WTC11 (cell line): ENCODE measurements around the gene AGAP3. TPM values are rescaled to one million over a fixed set of nuclear protein-coding genes. Genes with fewer than 3 reads are reported as not detected.

Experiments
- ATAC-seq: fragments of 200-7000 bp; cut with Tn5 transposase; 2 replicates; pipeline ENCODE4 v1.10.0; 2021; ENCODE audit warnings: mild to moderate bottlenecking, moderate library complexity
- CTCF ChIA-PET: fragments of 300-600 bp; sonication (Branson Sonifier 250); formaldehyde crosslinking; loops from one replicate; lab custom pipeline; 2021; ENCODE audit warnings: antibody characterized with exemption; lab: Charles Lee
- POLR2A ChIA-PET: fragments of 350-600 bp; sonication (Branson Sonifier 250); formaldehyde crosslinking; loops from one replicate; lab custom pipeline; 2021; ENCODE audit warnings: antibody characterized with exemption; lab: Charles Lee
- DNase-seq: peaks from one replicate; pipeline ENCODE4 v3.0.0; 2021; ENCODE audit warnings: low spot score
- H3K27ac Mint-ChIP-seq: 2 replicates; pipeline ENCODE4 v1.8.0; 2021; ENCODE audit warnings: mixed read lengths
- H3K27me3 Mint-ChIP-seq: 2 replicates; pipeline ENCODE4 v1.8.0; 2021; ENCODE audit warnings: low read depth, mild to moderate bottlenecking, moderate library complexity, mixed read lengths
- H3K36me3 Mint-ChIP-seq: 2 replicates; pipeline ENCODE4 v1.8.0; 2021; ENCODE audit warnings: mixed read lengths
- H3K4me1 Mint-ChIP-seq: 2 replicates; pipeline ENCODE4 v1.8.0; 2022; ENCODE audit warnings: mixed read lengths
- H3K4me3 Mint-ChIP-seq: 2 replicates; pipeline ENCODE4 v1.8.0; 2021; ENCODE audit warnings: mild to moderate bottlenecking, moderate library complexity, mixed read lengths
- H3K9me3 Mint-ChIP-seq: 2 replicates; pipeline ENCODE4 v1.8.0; 2021; ENCODE audit warnings: mixed read lengths
- CREB1 ChIP-seq: sonication (generic); formaldehyde crosslinking; IDR thresholded peaks from 2 replicates; pipeline ENCODE4 v1.8.0; 2023; ENCODE audit warnings: mild to moderate bottlenecking, missing genetic modification reagents
- CREM ChIP-seq: sonication (generic); formaldehyde crosslinking; IDR thresholded peaks from 2 replicates; pipeline ENCODE4 v1.8.1; 2022; ENCODE audit warnings: mild to moderate bottlenecking, missing genetic modification reagents, moderate library complexity
- EMX1 ChIP-seq: fragments of 250-450 bp; sonication (Bioruptor Pico); IDR thresholded peaks from 2 replicates; pipeline ENCODE4 v1.8.0; 2021; ENCODE audit warnings: mild to moderate bottlenecking
- FOXP1 ChIP-seq: sonication (generic); formaldehyde crosslinking; IDR thresholded peaks from 2 replicates; pipeline ENCODE4 v1.8.0; 2022; ENCODE audit warnings: missing genetic modification reagents, mild to moderate bottlenecking, moderate library complexity, borderline replicate concordance
- MXD4 ChIP-seq: fragments of 250-450 bp; sonication (Bioruptor Pico); IDR thresholded peaks from 2 replicates; pipeline ENCODE4 v1.8.0; 2021; ENCODE audit warnings: mild to moderate bottlenecking, moderate library complexity, borderline replicate concordance
- NFATC4 ChIP-seq: fragments of 250-450 bp; sonication (Bioruptor Pico); IDR thresholded peaks from 2 replicates; pipeline ENCODE4 v1.9.0; 2021; ENCODE audit warnings: mild to moderate bottlenecking
- RELA ChIP-seq: sonication (generic); formaldehyde crosslinking; IDR thresholded peaks from 2 replicates; pipeline ENCODE4 v1.8.1; 2022; ENCODE audit warnings: missing genetic modification reagents, mild to moderate bottlenecking, borderline replicate concordance
- SP1 ChIP-seq: sonication (generic); formaldehyde crosslinking; conservative IDR thresholded peaks from 2 replicates; pipeline ENCODE4 v1.8.1; 2022; ENCODE audit warnings: missing genetic modification reagents
- ZNF121 ChIP-seq: sonication (generic); formaldehyde crosslinking; IDR thresholded peaks from 2 replicates; pipeline ENCODE4 v1.8.0; 2023; ENCODE audit warnings: missing genetic modification reagents
- ZNF263 ChIP-seq: sonication (generic); formaldehyde crosslinking; IDR thresholded peaks from 2 replicates; pipeline ENCODE4 v1.8.1; 2022; ENCODE audit warnings: low read depth, mild to moderate bottlenecking, moderate library complexity, missing genetic modification reagents
- total RNA-seq: library from RNA; stranded (reverse); gene quantifications from 3 replicates; pipeline ENCODE4 v1.2.3, GENCODE V29; 2021
- TF ChIP-seq, protein P1 (sequence below): fragments of 250-450 bp; sonication (Bioruptor Pico); IDR thresholded peaks from 2 replicates; pipeline ENCODE4 v1.9.0; 2021; ENCODE audit warnings: moderate library complexity, mild to moderate bottlenecking, inconsistent platforms, borderline replicate concordance
- TF ChIP-seq, protein P2 (sequence below): sonication (generic); formaldehyde crosslinking; IDR thresholded peaks from 2 replicates; pipeline ENCODE4 v1.8.0; 2023; ENCODE audit warnings: mild to moderate bottlenecking, missing genetic modification reagents
- TF ChIP-seq, protein P3 (sequence below): fragments of 200-600 bp; IDR thresholded peaks from 2 replicates; pipeline ENCODE4 v1.8.0; 2022; ENCODE audit warnings: antibody characterized with exemption
- TF ChIP-seq, protein P4 (sequence below): fragments of 250-450 bp; sonication (Bioruptor Pico); IDR thresholded peaks from 2 replicates; pipeline ENCODE4 v1.9.0; 2021; ENCODE audit warnings: mild to moderate bottlenecking
- TF ChIP-seq, protein P5 (sequence below): sonication (generic); formaldehyde crosslinking; conservative IDR thresholded peaks from 2 replicates; pipeline ENCODE4 v1.8.1; 2023; ENCODE audit warnings: mild to moderate bottlenecking, low read depth, missing genetic modification reagents, moderate library complexity
- TF ChIP-seq, protein P6 (sequence below): sonication (generic); formaldehyde crosslinking; IDR thresholded peaks from 2 replicates; pipeline ENCODE4 v1.8.0; 2022; ENCODE audit warnings: mild to moderate bottlenecking, missing genetic modification reagents

Gene AGAP3
- total RNA-seq, 1 experiment from 2014 or later: 163 TPM

DNA sequence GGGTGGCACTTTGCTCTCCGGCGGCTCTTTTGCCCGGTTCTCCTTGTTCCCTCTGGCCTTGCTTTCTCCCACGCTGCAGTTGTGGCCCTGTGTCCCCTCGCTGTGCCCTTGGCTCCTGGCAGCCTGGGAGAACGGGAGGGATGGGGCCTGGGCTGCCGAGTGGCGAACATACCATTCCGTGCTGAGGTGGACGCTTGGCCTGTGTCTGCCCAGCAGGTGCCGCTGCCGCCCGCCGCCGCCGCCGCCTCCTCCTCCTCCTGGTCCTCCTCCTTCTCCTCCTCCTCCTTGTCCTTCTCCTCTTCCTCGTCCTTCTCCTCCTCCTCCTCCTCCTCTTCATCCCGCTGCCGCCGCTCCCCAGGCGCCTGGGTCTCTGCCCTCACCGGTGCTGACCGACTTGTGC lies 36.0 kb downstream of the AGAP3 start:
- peaks cover 26% of the 10 kb centered on the region for H3K4me1 Mint-ChIP-seq
- ChIA-PET CTCF (interaction anchor here (0.9 to 4.2 kb wide), 4 partner anchors 24 to 122 kb away, joined by 3 to 52 read pairs (median 28); no protein-coding TSS in a partner anchor), POLR2A (interaction anchor here (0.6 kb wide), 1 partner anchor 183 kb away, joined by 3 read pairs; no protein-coding TSS in a partner anchor)
- ATAC-seq (no peak), DNase-seq (no peak)
- H3K27me3 Mint-ChIP-seq: peaks cover 5% of the 10 kb centered on the region; the same call in 1 of the 2 replicates
- H3K4me3 Mint-ChIP-seq: no peak overlapping the region
- H3K9me3 Mint-ChIP-seq: no peaks in the 10 kb centered on the region
- TF ChIP-seq ZNF121 (CRISPR knock-in tag) (no peak), ZNF263 (CRISPR knock-in tag) (peak; percentile 78; the same call in 1 of the 2 replicates), CREB1 (CRISPR knock-in tag) (no peak)
- peaks cover 32% of the 10 kb centered on the region for H3K36me3 Mint-ChIP-seq
- H3K27ac Mint-ChIP-seq: no peak overlapping the region

DNA sequence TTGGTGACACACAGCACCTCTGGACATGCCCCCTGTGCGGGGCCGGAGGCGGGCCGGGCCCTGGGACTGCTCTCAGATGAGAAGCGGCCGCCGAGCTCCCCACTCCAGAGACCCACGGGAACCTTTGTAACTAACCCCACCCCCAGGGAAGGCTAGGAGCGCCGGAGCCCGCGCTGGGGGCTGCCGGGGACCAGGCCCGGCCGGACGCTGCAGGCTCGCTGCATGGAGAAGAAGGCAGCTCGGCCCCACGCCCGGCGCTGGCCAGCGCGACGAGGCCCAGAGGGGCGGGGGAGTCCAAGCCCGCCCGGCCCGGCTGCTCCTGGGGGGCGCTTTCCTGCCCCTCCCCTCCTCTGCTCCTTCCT lies 36.5 kb downstream of the AGAP3 start:
- H3K4me1 Mint-ChIP-seq: peaks cover 31% of the 10 kb centered on the region
- TF ChIP-seq FOXP1 (no peak), MXD4 (CRISPR knock-in tag) (no peak), RELA (CRISPR knock-in tag) (no peak), CREM (no peak)
- TF ChIP-seq, protein P1, sequence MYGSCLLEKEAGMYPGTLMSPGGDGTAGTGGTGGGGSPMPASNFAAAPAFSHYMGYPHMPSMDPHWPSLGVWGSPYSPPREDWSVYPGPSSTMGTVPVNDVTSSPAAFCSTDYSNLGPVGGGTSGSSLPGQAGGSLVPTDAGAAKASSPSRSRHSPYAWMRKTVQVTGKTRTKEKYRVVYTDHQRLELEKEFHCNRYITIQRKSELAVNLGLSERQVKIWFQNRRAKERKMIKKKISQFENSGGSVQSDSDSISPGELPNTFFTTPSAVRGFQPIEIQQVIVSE: no peak
- TF ChIP-seq, protein P2, sequence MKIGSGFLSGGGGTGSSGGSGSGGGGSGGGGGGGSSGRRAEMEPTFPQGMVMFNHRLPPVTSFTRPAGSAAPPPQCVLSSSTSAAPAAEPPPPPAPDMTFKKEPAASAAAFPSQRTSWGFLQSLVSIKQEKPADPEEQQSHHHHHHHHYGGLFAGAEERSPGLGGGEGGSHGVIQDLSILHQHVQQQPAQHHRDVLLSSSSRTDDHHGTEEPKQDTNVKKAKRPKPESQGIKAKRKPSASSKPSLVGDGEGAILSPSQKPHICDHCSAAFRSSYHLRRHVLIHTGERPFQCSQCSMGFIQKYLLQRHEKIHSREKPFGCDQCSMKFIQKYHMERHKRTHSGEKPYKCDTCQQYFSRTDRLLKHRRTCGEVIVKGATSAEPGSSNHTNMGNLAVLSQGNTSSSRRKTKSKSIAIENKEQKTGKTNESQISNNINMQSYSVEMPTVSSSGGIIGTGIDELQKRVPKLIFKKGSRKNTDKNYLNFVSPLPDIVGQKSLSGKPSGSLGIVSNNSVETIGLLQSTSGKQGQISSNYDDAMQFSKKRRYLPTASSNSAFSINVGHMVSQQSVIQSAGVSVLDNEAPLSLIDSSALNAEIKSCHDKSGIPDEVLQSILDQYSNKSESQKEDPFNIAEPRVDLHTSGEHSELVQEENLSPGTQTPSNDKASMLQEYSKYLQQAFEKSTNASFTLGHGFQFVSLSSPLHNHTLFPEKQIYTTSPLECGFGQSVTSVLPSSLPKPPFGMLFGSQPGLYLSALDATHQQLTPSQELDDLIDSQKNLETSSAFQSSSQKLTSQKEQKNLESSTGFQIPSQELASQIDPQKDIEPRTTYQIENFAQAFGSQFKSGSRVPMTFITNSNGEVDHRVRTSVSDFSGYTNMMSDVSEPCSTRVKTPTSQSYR (CRISPR knock-in tag): no peak
- TF ChIP-seq, protein P3, sequence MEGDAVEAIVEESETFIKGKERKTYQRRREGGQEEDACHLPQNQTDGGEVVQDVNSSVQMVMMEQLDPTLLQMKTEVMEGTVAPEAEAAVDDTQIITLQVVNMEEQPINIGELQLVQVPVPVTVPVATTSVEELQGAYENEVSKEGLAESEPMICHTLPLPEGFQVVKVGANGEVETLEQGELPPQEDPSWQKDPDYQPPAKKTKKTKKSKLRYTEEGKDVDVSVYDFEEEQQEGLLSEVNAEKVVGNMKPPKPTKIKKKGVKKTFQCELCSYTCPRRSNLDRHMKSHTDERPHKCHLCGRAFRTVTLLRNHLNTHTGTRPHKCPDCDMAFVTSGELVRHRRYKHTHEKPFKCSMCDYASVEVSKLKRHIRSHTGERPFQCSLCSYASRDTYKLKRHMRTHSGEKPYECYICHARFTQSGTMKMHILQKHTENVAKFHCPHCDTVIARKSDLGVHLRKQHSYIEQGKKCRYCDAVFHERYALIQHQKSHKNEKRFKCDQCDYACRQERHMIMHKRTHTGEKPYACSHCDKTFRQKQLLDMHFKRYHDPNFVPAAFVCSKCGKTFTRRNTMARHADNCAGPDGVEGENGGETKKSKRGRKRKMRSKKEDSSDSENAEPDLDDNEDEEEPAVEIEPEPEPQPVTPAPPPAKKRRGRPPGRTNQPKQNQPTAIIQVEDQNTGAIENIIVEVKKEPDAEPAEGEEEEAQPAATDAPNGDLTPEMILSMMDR: no peak
- ChIA-PET CTCF (interaction anchor here (0.6 to 4.2 kb wide), 6 partner anchors 11 to 121 kb away, joined by 3 to 52 read pairs (median 11); no protein-coding TSS in a partner anchor), POLR2A (no interaction called here)
- DNase-seq (no peak), ATAC-seq (no peak)
- H3K9me3 Mint-ChIP-seq: no peaks in the 10 kb centered on the region
- peaks cover 5% of the 10 kb centered on the region; the same call in 1 of the 2 replicates for H3K27me3 Mint-ChIP-seq
- H3K36me3 Mint-ChIP-seq: peaks cover 32% of the 10 kb centered on the region
- no peak overlapping the region for H3K27ac Mint-ChIP-seq
- H3K4me3 Mint-ChIP-seq: no peak overlapping the region

DNA sequence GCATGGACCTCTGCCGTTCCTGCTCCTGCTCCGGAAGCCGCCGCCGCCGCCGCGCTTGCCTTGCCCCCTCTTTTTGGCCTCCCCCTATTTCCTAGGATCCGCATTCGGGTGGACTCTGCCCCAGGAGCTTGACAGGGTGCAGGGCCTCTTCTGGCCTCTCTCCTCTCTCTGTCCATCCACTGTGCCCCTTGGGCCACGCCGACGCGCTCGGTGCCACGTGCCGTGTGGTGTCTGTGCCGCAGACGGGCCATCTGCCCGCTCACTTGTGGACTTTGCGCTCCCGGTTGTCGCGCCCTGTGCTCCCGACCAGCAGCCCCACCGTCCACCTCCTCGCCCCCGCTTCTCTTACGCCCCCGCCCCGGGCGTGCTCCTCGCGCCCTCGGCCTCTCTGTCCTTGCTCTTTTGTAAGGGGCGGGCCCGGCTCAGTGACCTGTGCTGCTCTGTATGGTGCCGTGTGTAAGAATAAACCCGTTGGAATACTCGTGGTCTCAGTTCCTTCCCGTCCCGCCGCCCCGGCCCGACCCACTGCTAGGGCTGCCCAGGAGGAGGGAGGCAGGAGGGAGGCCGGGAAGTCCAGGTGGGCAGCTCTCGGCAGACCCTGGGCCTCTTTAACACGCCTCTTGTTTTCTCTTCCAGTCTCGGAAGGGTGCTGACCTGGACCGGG lies 37.0 kb downstream of the AGAP3 start:
- CTCF ChIA-PET: interaction anchor here (0.6 to 4.2 kb wide), 45 partner anchors 8 to 325 kb away, joined by 3 to 65 read pairs (median 5); partner anchors contain the start of genes ABCB8, ABCF2, AGAP3 and ATG9B
- POLR2A ChIA-PET: interaction anchor here (1.0 kb wide), 1 partner anchor 47 kb away, joined by 3 read pairs; no protein-coding TSS in a partner anchor
- Mint-ChIP-seq H3K4me3 (no peak overlapping the region), H3K36me3 (peaks cover 35% of the 10 kb centered on the region), H3K9me3 (no peaks in the 10 kb centered on the region), H3K4me1 (peaks cover 31% of the 10 kb centered on the region), H3K27me3 (peaks cover 5% of the 10 kb centered on the region; the same call in 1 of the 2 replicates), H3K27ac (peak overlapping the region; percentile 95)
- no peak for DNase-seq
- ATAC-seq: no peak
- TF ChIP-seq EMX1 (CRISPR knock-in tag): no peak
- no peak for TF ChIP-seq ZNF263 (CRISPR knock-in tag)
- TF ChIP-seq, protein P4, sequence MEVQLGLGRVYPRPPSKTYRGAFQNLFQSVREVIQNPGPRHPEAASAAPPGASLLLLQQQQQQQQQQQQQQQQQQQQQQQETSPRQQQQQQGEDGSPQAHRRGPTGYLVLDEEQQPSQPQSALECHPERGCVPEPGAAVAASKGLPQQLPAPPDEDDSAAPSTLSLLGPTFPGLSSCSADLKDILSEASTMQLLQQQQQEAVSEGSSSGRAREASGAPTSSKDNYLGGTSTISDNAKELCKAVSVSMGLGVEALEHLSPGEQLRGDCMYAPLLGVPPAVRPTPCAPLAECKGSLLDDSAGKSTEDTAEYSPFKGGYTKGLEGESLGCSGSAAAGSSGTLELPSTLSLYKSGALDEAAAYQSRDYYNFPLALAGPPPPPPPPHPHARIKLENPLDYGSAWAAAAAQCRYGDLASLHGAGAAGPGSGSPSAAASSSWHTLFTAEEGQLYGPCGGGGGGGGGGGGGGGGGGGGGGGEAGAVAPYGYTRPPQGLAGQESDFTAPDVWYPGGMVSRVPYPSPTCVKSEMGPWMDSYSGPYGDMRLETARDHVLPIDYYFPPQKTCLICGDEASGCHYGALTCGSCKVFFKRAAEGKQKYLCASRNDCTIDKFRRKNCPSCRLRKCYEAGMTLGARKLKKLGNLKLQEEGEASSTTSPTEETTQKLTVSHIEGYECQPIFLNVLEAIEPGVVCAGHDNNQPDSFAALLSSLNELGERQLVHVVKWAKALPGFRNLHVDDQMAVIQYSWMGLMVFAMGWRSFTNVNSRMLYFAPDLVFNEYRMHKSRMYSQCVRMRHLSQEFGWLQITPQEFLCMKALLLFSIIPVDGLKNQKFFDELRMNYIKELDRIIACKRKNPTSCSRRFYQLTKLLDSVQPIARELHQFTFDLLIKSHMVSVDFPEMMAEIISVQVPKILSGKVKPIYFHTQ (CRISPR knock-in tag): no peak
- TF ChIP-seq, protein P5, sequence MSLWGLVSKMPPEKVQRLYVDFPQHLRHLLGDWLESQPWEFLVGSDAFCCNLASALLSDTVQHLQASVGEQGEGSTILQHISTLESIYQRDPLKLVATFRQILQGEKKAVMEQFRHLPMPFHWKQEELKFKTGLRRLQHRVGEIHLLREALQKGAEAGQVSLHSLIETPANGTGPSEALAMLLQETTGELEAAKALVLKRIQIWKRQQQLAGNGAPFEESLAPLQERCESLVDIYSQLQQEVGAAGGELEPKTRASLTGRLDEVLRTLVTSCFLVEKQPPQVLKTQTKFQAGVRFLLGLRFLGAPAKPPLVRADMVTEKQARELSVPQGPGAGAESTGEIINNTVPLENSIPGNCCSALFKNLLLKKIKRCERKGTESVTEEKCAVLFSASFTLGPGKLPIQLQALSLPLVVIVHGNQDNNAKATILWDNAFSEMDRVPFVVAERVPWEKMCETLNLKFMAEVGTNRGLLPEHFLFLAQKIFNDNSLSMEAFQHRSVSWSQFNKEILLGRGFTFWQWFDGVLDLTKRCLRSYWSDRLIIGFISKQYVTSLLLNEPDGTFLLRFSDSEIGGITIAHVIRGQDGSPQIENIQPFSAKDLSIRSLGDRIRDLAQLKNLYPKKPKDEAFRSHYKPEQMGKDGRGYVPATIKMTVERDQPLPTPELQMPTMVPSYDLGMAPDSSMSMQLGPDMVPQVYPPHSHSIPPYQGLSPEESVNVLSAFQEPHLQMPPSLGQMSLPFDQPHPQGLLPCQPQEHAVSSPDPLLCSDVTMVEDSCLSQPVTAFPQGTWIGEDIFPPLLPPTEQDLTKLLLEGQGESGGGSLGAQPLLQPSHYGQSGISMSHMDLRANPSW (CRISPR knock-in tag): no peak
- TF ChIP-seq SP1: no peak
- no peak for TF ChIP-seq CREM
- TF ChIP-seq, protein P6, sequence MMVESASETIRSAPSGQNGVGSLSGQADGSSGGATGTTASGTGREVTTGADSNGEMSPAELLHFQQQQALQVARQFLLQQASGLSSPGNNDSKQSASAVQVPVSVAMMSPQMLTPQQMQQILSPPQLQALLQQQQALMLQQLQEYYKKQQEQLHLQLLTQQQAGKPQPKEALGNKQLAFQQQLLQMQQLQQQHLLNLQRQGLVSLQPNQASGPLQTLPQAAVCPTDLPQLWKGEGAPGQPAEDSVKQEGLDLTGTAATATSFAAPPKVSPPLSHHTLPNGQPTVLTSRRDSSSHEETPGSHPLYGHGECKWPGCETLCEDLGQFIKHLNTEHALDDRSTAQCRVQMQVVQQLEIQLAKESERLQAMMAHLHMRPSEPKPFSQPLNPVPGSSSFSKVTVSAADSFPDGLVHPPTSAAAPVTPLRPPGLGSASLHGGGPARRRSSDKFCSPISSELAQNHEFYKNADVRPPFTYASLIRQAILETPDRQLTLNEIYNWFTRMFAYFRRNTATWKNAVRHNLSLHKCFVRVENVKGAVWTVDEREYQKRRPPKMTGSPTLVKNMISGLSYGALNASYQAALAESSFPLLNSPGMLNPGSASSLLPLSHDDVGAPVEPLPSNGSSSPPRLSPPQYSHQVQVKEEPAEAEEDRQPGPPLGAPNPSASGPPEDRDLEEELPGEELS (CRISPR knock-in tag): no peak
- no peak for TF ChIP-seq NFATC4
